H1 (cell line): Measurements from ENCODE around the gene PTPRH. TPM values are rescaled to one million over a fixed set of nuclear protein-coding genes. Genes with fewer than 3 reads are reported as not detected.
A peak's percentile ranks its signal among the peaks of the same experiment; 100 is the strongest.

Source experiments
- CTCF ChIA-PET: fragments of 300-600 bp; sonication (Branson Sonifier 250); formaldehyde crosslinking; loops from one replicate; lab custom pipeline; 2021; ENCODE audit not compliant: partially characterized antibody; lab: Charles Lee
- POLR2A ChIA-PET: fragments of 300-600 bp; sonication (Branson Sonifier 250); formaldehyde crosslinking; loops from one replicate; lab custom pipeline; 2021; ENCODE audit warnings: inconsistent platforms; ENCODE audit not compliant: partially characterized antibody; lab: Charles Lee
- DNase-seq, 2 experiments: peaks; one replicate each; pipeline versions ENCODE4 v3.0.0 to v3.0.0-alpha.2; 2010 to 2022; ENCODE audit warnings: low spot score in 2 of 2, low read depth in 1 of 2, mixed read lengths in 1 of 2
- FAIRE-seq: peaks from 2 replicates; lab custom pipeline; 2011; peaks lifted over from hg19 to GRCh38; lab: Jason Lieb, UNC
- H2AFZ ChIP-seq: 2 replicates; pipeline ENCODE4 v1.8.1; 2012; ENCODE audit warnings: low read length, inconsistent platforms
- H2AK5ac ChIP-seq: 2 replicates; pipeline ENCODE4 v1.6.1; 2013; ENCODE audit warnings: low read depth, low read length
- H2BK120ac ChIP-seq: replicated peaks from 2 replicates; pipeline ENCODE3; 2013; ENCODE audit warnings: low read depth, low read length, inconsistent platforms
- H2BK12ac ChIP-seq: 2 replicates; pipeline ENCODE4 v1.6.1; 2013; ENCODE audit warnings: low read depth, low read length
- H2BK15ac ChIP-seq: 2 replicates; pipeline ENCODE4 v1.6.1; 2013; ENCODE audit warnings: low read length
- H2BK20ac ChIP-seq: 2 replicates; pipeline ENCODE4 v1.6.1; 2013; ENCODE audit warnings: low read length
- H2BK5ac ChIP-seq: 2 replicates; pipeline ENCODE4 v1.6.1; 2013; ENCODE audit warnings: low read depth, low read length
- H3K14ac ChIP-seq: 2 replicates; pipeline ENCODE4 v1.6.1; 2013; ENCODE audit warnings: inconsistent platforms; ENCODE audit not compliant: insufficient read length
- H3K18ac ChIP-seq: 2 replicates; pipeline ENCODE4 v1.6.1; 2013; ENCODE audit warnings: low read length; ENCODE audit errors: extremely low read depth
- H3K23ac ChIP-seq: 2 replicates; pipeline ENCODE4 v1.6.1; 2013; ENCODE audit warnings: inconsistent platforms; ENCODE audit not compliant: insufficient read length
- H3K23me2 ChIP-seq: 2 replicates; pipeline ENCODE4 v1.6.1; 2013; ENCODE audit warnings: low read depth, low read length
- H3K27ac ChIP-seq: 2 replicates; pipeline ENCODE4 v1.6.1; 2011; ENCODE audit warnings: low read depth, low read length, inconsistent platforms
- H3K27me3 ChIP-seq, 4 experiments: replicated peaks in 1 of 4; 1 replicate in 1 of 4; 2 replicates in 3 of 4; pipeline versions ENCODE4 v1.6.1 to v1.8.1; 2011 to 2013; ENCODE audit warnings: low read length in 3 of 4, mild to moderate bottlenecking in 3 of 4, inconsistent platforms in 2 of 4, mixed read lengths in 2 of 4, moderate library complexity in 1 of 4; ENCODE audit not compliant: control insufficient read depth in 3 of 4, insufficient read depth in 3 of 4; ENCODE audit errors: extremely low read depth in 1 of 4
- H3K36me3 ChIP-seq, 4 experiments: 2 replicates each; pipeline versions ENCODE4 v1.6.1 to v1.8.1; 2011 to 2013; ENCODE audit warnings: mild to moderate bottlenecking in 4 of 4, low read length in 3 of 4, moderate library complexity in 2 of 4, control low read depth in 1 of 4, inconsistent platforms in 1 of 4; ENCODE audit not compliant: insufficient read depth in 4 of 4, control insufficient read depth in 2 of 4
- H3K4ac ChIP-seq: replicated peaks from 2 replicates; pipeline ENCODE3; 2013; ENCODE audit warnings: low read length, low read depth, mixed read lengths, inconsistent platforms; ENCODE audit not compliant: insufficient read length
- H3K4me1 ChIP-seq, 4 experiments: replicated peaks in 1 of 4; 1 replicate in 1 of 4; 2 replicates in 3 of 4; pipeline versions ENCODE4 v1.6.1 to v1.8.1; 2011 to 2013; ENCODE audit warnings: low read length in 3 of 4, inconsistent platforms in 2 of 4, mixed read lengths in 1 of 4; ENCODE audit not compliant: insufficient read depth in 4 of 4, control insufficient read depth in 3 of 4
- H3K4me2 ChIP-seq, 2 experiments: 2 replicates each; pipeline versions ENCODE4 v1.6.1 to v1.8.1; 2011 to 2013; ENCODE audit warnings: low read depth in 2 of 2, low read length in 2 of 2, control low read depth in 1 of 2, inconsistent platforms in 1 of 2, mild to moderate bottlenecking in 1 of 2; ENCODE audit not compliant: insufficient read depth in 1 of 2
- H3K4me3 ChIP-seq, 4 experiments: fragments of 200-600, 300-600 bp in 1 of 4; sonication (generic), shearing (Covaris generic), sonication (Bioruptor Twin) in 1 of 4; 2 replicates each; pipeline versions ENCODE4 v1.5.1 to v1.8.1; 2011 to 2016; ENCODE audit warnings: low read length in 4 of 4, low read depth in 3 of 4, control low read depth in 2 of 4, inconsistent platforms in 2 of 4, mild to moderate bottlenecking in 2 of 4, mixed read lengths in 1 of 4, moderate library complexity in 1 of 4; ENCODE audit not compliant: insufficient read depth in 2 of 4; ENCODE audit errors: extremely low read depth in 1 of 4
- H3K56ac ChIP-seq: replicated peaks from 2 replicates; pipeline ENCODE3; 2013; ENCODE audit warnings: low read depth, mild to moderate bottlenecking, mixed read lengths, low read length, inconsistent platforms; ENCODE audit not compliant: insufficient read length
- H3K79me1 ChIP-seq: 2 replicates; pipeline ENCODE4 v1.6.1; 2013; ENCODE audit warnings: low read depth, low read length, control low read depth
- H3K79me2 ChIP-seq, 2 experiments: 2 replicates each; pipeline versions ENCODE4 v1.6.1 to v1.8.1; 2012 to 2013; ENCODE audit warnings: low read length in 2 of 2, mild to moderate bottlenecking in 2 of 2, inconsistent platforms in 1 of 2; ENCODE audit not compliant: insufficient read depth in 2 of 2, control insufficient read depth in 1 of 2
- H3K9ac ChIP-seq, 4 experiments: replicated peaks in 1 of 4; 1 replicate in 1 of 4; 2 replicates in 3 of 4; pipeline versions ENCODE4 v1.6.1 to v1.8.1; 2011 to 2013; ENCODE audit warnings: low read depth in 3 of 4, low read length in 3 of 4, control low read depth in 2 of 4, mild to moderate bottlenecking in 2 of 4, moderate library complexity in 2 of 4, inconsistent platforms in 1 of 4; ENCODE audit errors: extremely low read depth in 1 of 4
- H3K9me3 ChIP-seq, 2 experiments: 2 replicates each; pipeline versions ENCODE4 v1.6.1 to v1.8.1; 2012 to 2013; ENCODE audit warnings: mild to moderate bottlenecking in 2 of 2, moderate library complexity in 2 of 2, control low read depth in 1 of 2, inconsistent platforms in 1 of 2, low read depth in 1 of 2, low read length in 1 of 2, mixed read lengths in 1 of 2; ENCODE audit not compliant: insufficient read depth in 2 of 2
- H4K20me1 ChIP-seq, 2 experiments: replicated peaks in 1 of 2; 2 replicates each; pipeline versions ENCODE3 to v1.8.1; 2011 to 2013; ENCODE audit warnings: inconsistent platforms in 2 of 2, low read length in 2 of 2, mild to moderate bottlenecking in 1 of 2; ENCODE audit not compliant: insufficient read depth in 2 of 2, control insufficient read depth in 1 of 2
- H4K5ac ChIP-seq: 2 replicates; pipeline ENCODE4 v1.6.1; 2013; ENCODE audit warnings: low read length, low read depth, mixed read lengths, inconsistent platforms; ENCODE audit not compliant: insufficient read length
- H4K8ac ChIP-seq: 2 replicates; pipeline ENCODE4 v1.8.0; 2013; ENCODE audit warnings: mild to moderate bottlenecking, moderate library complexity, low read length, inconsistent platforms; ENCODE audit not compliant: insufficient read depth; ENCODE audit errors: extremely low read depth
- H4K91ac ChIP-seq: replicated peaks from 2 replicates; pipeline ENCODE3; 2013; ENCODE audit warnings: low read length, mixed read lengths, inconsistent platforms; ENCODE audit not compliant: insufficient read length
- CREB1 ChIP-seq: IDR thresholded peaks from 2 replicates; pipeline ENCODE4 v1.6.1; 2012; ENCODE audit warnings: inconsistent platforms
- KDM4A ChIP-seq: IDR thresholded peaks from one replicate; pipeline ENCODE4 v1.7.1; 2012; ENCODE audit warnings: low read depth, mild to moderate bottlenecking, moderate library complexity, low read length, inconsistent platforms; ENCODE audit not compliant: severe bottlenecking
- KDM5A ChIP-seq: fragments of 200-600 bp; IDR thresholded peaks from 2 replicates; pipeline ENCODE4 v1.7.1; 2012; ENCODE audit warnings: mild to moderate bottlenecking, low read length, inconsistent platforms, mixed read lengths
- RNF2 ChIP-seq: fragments of 200-900, 300-1000 bp; sonication (generic); IDR thresholded peaks from 2 replicates; pipeline ENCODE4 v1.7.1; 2016; ENCODE audit warnings: borderline replicate concordance, low read depth, mild to moderate bottlenecking, antibody characterized with exemption, low read length; ENCODE audit not compliant: poor library complexity, severe bottlenecking; ENCODE audit errors: missing control alignments
- SIX5 ChIP-seq: IDR thresholded peaks from 2 replicates; pipeline ENCODE4 v1.6.1; 2011; ENCODE audit warnings: mild to moderate bottlenecking, low read depth, low read length
- SUZ12 ChIP-seq: fragments of 200-600 bp; sonication (generic); IDR thresholded peaks from 2 replicates; pipeline ENCODE4 v1.6.1; 2012; ENCODE audit warnings: mild to moderate bottlenecking, inconsistent platforms, low read length, moderate library complexity, mixed read lengths
- USF2 ChIP-seq: IDR thresholded peaks from 2 replicates; pipeline ENCODE4 v1.6.1; 2011; ENCODE audit warnings: low read length, improper control_type of control experiment
- YY1 ChIP-seq: IDR thresholded peaks from 2 replicates; pipeline ENCODE4 v1.6.1; 2011; ENCODE audit warnings: low read depth, mild to moderate bottlenecking, low read length
- WGBS, 2 experiments: shearing (Covaris generic) in 1 of 2; methylation state at CpG; one replicate each; pipeline versions ENCODE4 v1.1.6 to v1.1.7; 2013 to 2015; ENCODE audit warnings: low lambda C conversion rate in 2 of 2, mixed read lengths in 2 of 2, inconsistent platforms in 1 of 2, low coverage in 1 of 2, missing lambda C conversion rate in 1 of 2; ENCODE audit not compliant: insufficient replicate concordance in 2 of 2, insufficient coverage in 1 of 2, insufficient read length in 1 of 2; ENCODE audit errors: extremely low coverage in 1 of 2, missing lambda C conversion rate in 1 of 2; 5-methylcytosine and 5-hydroxymethylcytosine counted together
- polyA plus RNA-seq, 7 experiments: library from polyadenylated mRNA; depleted of rRNA in 3 of 7; stranded (reverse) in 5 of 7; unstranded in 2 of 7; fragments of >200 nt in 5 of 7; fragments of 200-250 nt in 2 of 7; gene quantifications; 1 replicate in 5 of 7; 2 replicates in 1 of 7; 4 replicates in 1 of 7; pipeline versions ENCODE4 v1.2.1 to v1.2.3, GENCODE V29; 2011 to 2013; ENCODE audit warnings: missing spikeins in 2 of 7, mixed read lengths in 2 of 7
- total RNA-seq: library from RNA; stranded (reverse); fragmentation: NEBNext Ultra II Directional; extraction: Animal tissue kit (Norgen Biotek cat#: 25700); gene quantifications from 2 replicates; pipeline ENCODE4 v1.2.1, GENCODE V29; 2021

The PTPRH gene
- total and polyA plus RNA-seq, 2 of the 8 experiments (the other 6 are each of a cell fraction or from before 2014, with no cell fraction given) = 0.30 to 0.39 TPM

- Histone ChIP-seq H4K91ac (no peak overlapping the region), H3K14ac (no peak overlapping the region), H3K9ac (no peak overlapping the region), H3K56ac (no peak overlapping the region), H3K27me3 (no peaks in the 10 kb centered on the region), H3K18ac (no peak overlapping the region), H3K79me2 (no peaks in the 10 kb centered on the region), H2BK12ac (no peak overlapping the region), H3K4me3 (no peak overlapping the region), H4K8ac (no peak overlapping the region; the same call in 1 of the 2 replicates), H3K4me2 (no peak overlapping the region), H3K36me3 (no peaks in the 10 kb centered on the region), H3K4ac (no peak overlapping the region), H2AK5ac (no peak overlapping the region), H2BK120ac (no peak overlapping the region), H2AFZ (no peak overlapping the region), H3K79me1 (no peaks in the 10 kb centered on the region), H3K4me1 (no peaks in the 10 kb centered on the region), H2BK15ac (no peak overlapping the region), H3K27ac (no peak overlapping the region), H2BK5ac (no peak overlapping the region), H4K5ac (no peak overlapping the region), H2BK20ac (no peak overlapping the region), H3K23me2 (no peaks in the 10 kb centered on the region; the same call in 1 of the 2 replicates), H3K23ac (no peak overlapping the region), H4K20me1 (no peaks in the 10 kb centered on the region), H3K9me3 (no peaks in the 10 kb centered on the region)
- ChIA-PET POLR2A (no interaction called here), CTCF (interaction anchor here (0.7 to 1.7 kb wide), 3 partner anchors 31 to 296 kb away, joined by 3 to 6 read pairs (median 4); partner anchors contain the start of gene DNAAF3)
- 0 out of 2 replicates have a peak, but pooled peaks have one; percentile 20 for TF ChIP-seq YY1
- no peak for TF ChIP-seq KDM5A
- no peak for TF ChIP-seq SUZ12
- TF ChIP-seq USF2 = no peak
- TF ChIP-seq KDM4A = no peak
- peak; percentile 86 for TF ChIP-seq SIX5
- TF ChIP-seq CREB1 = peak; percentile 43; the same call in 1 of the 2 replicates
- no peak for TF ChIP-seq RNF2
- FAIRE-seq = no peak
- WGBS, 2 experiments = 86% methylated on average over 10 of the region's 10 CpGs; no CpG with 5 or more reads in 1 of the 2 experiments
- no peak for DNase-seq
These were observed 12.5 kb downstream of the PTPRH start for GRCh38 chr19:55196803-55197202.
